Measurements from ENCODE around the gene HMGCR.

GRCh38 chr5:75335952-75336614 lies 937 bp upstream of the HMGCR start:
- no peak for TF ChIP-seq CTCF (IDR thresholded peaks at IDR 0.05; ENCODE audit: low read depth, low read length, poor library complexity, severe bottlenecking)
- TF ChIP-seq EZH2phosphoT487 (IDR thresholded peaks at IDR 0.05; ENCODE audit: borderline replicate concordance, low read length): no peak

All from DOHH2 (cell line).